GM08714 (cell line): ENCODE data around the gene FOXO6.

Source experiments
- H3K4me3 ChIP-seq: fragments of 200-500 bp; sonication (Bioruptor generic); 2 replicates; pipeline ENCODE4 v1.5.1; 2014; ENCODE audit warnings: mild to moderate bottlenecking, low read length, inconsistent platforms
- ZNF274 ChIP-seq: IDR thresholded peaks from 2 replicates; pipeline ENCODE4 v1.6.1; 2012; ENCODE audit warnings: mild to moderate bottlenecking, low read depth, low read length

The FOXO6 gene

GRCh38 chr1:41387667-41388091 is 26.4 kb downstream of the FOXO6 start:
- H3K4me3 ChIP-seq: no peak overlapping the region
- no peak for TF ChIP-seq ZNF274

- H3K4me3 ChIP-seq: no peak overlapping the region
- TF ChIP-seq ZNF274: no peak
These were observed 27.3 kb downstream of the FOXO6 start for GRCh38 chr1:41388510-41388909.

- H3K4me3 ChIP-seq: no peak overlapping the region
- TF ChIP-seq ZNF274: no peak
These were observed 27.8 kb downstream of the FOXO6 start for GRCh38 chr1:41389009-41389408.

- no peak overlapping the region for H3K4me3 ChIP-seq
- no peak for TF ChIP-seq ZNF274
These were observed 28.9 kb downstream of the FOXO6 start for GRCh38 chr1:41390166-41390565.

GRCh38 chr1:41390573-41390972 is 29.3 kb downstream of the FOXO6 start:
- no peak for TF ChIP-seq ZNF274
- H3K4me3 ChIP-seq: no peak overlapping the region

- H3K4me3 ChIP-seq: no peak overlapping the region
- TF ChIP-seq ZNF274: no peak
These were observed 30.7 kb downstream of the FOXO6 start for GRCh38 chr1:41391834-41392527.

- no peak overlapping the region for H3K4me3 ChIP-seq
- no peak for TF ChIP-seq ZNF274
These were observed 31.3 kb downstream of the FOXO6 start for GRCh38 chr1:41392528-41392924.

- TF ChIP-seq ZNF274: no peak
These were observed 32.6 kb downstream of the FOXO6 start for GRCh38 chr1:41393716-41394368.

GRCh38 chr1:41394369-41394744 is 33.1 kb downstream of the FOXO6 start:
- TF ChIP-seq ZNF274: no peak
- no peak overlapping the region for H3K4me3 ChIP-seq

More at GRCh38 chr1:41393716-41394368, 32.6 kb downstream of the FOXO6 start:
- no peak overlapping the region for H3K4me3 ChIP-seq

- TF ChIP-seq ZNF274: no peak
- H3K4me3 ChIP-seq: no peak overlapping the region
These were observed 34.0 kb downstream of the FOXO6 start for GRCh38 chr1:41394959-41395956.

GRCh38 chr1:41396084-41396483 is 34.9 kb downstream of the FOXO6 start:
- TF ChIP-seq ZNF274: no peak
- no peak overlapping the region for H3K4me3 ChIP-seq

GRCh38 chr1:41397020-41397419 is 35.8 kb downstream of the FOXO6 start:
- TF ChIP-seq ZNF274: no peak
- no peak overlapping the region for H3K4me3 ChIP-seq

- no peak for TF ChIP-seq ZNF274
- H3K4me3 ChIP-seq: no peak overlapping the region
These were observed 36.6 kb downstream of the FOXO6 start for GRCh38 chr1:41397753-41398330.
